ENCODE measurements around the gene RBL1.
"Not testable (repeated sequence)": the region's sequence is repeated elsewhere in the genome, so short reads cannot be mapped to it uniquely, and the experiment has no call there.

The RBL1 gene

GRCh38 chr20:37005062-37005942 is 90.5 kb downstream of the RBL1 start:
- not testable (repeated sequence) for H3K4me3 ChIP-seq (ENCODE audit: low read length); H3K27me3 ChIP-seq (ENCODE audit: control insufficient read depth, insufficient read depth, low read length); H3K4me1 ChIP-seq (ENCODE audit: control insufficient read depth, insufficient read depth, low read length); H3K36me3 ChIP-seq (ENCODE audit: control insufficient read depth, insufficient read depth, low read length); H3K9me3 ChIP-seq (ENCODE audit: control insufficient read depth, low read length); H3K9ac ChIP-seq (ENCODE audit: low read length)

- H3K36me3 ChIP-seq (ENCODE audit: control insufficient read depth, insufficient read depth, low read length) = not testable (repeated sequence)
These were observed 94.2 kb downstream of the RBL1 start for GRCh38 chr20:37001634-37002033.

GRCh38 chr20:37000171-37000570 is 95.6 kb downstream of the RBL1 start:
- not testable (repeated sequence) for H3K27me3 ChIP-seq (ENCODE audit: control insufficient read depth, insufficient read depth, low read length); H3K4me1 ChIP-seq (ENCODE audit: control insufficient read depth, insufficient read depth, low read length); H3K4me3 ChIP-seq (ENCODE audit: low read length); H3K9ac ChIP-seq (ENCODE audit: low read length); H3K9me3 ChIP-seq (ENCODE audit: control insufficient read depth, low read length); H3K36me3 ChIP-seq (ENCODE audit: control insufficient read depth, insufficient read depth, low read length)

More at GRCh38 chr20:37001634-37002033, 94.2 kb downstream of the RBL1 start:
- not testable (repeated sequence) for H3K9ac ChIP-seq (ENCODE audit: low read length); H3K4me1 ChIP-seq (ENCODE audit: control insufficient read depth, insufficient read depth, low read length); H3K27me3 ChIP-seq (ENCODE audit: control insufficient read depth, insufficient read depth, low read length); H3K4me3 ChIP-seq (ENCODE audit: low read length); H3K9me3 ChIP-seq (ENCODE audit: control insufficient read depth, low read length)

DNA sequence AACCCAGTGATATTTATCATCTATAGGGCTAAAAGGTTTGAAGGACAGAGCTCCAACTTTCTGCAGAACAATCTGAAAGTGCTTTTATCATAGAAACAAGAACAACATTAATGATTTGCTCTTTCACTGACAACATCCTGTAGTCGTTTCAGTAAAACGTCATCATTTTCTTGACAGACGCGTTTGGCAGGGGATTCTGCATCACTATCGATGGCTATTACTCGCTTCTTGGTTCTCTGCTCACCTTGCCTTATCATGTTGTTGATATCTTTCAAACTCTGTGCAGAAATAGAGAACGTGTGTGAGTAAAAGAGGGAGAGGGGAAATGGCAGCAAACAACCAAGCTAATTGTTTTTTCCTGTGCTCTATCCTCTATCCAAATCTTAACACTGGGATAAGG is 97.1 kb downstream of the RBL1 start:
- no peaks in the 10 kb centered on the region for H3K36me3 ChIP-seq (ENCODE audit: control insufficient read depth, insufficient read depth, low read length)
- no peak overlapping the region for H3K9ac ChIP-seq (ENCODE audit: low read length)
- H3K4me1 ChIP-seq (ENCODE audit: control insufficient read depth, insufficient read depth, low read length) = no peaks in the 10 kb centered on the region
- H3K27me3 ChIP-seq (ENCODE audit: control insufficient read depth, insufficient read depth, low read length) = no peaks in the 10 kb centered on the region
- H3K4me3 ChIP-seq (ENCODE audit: low read length) = no peak overlapping the region
- no peaks in the 10 kb centered on the region for H3K9me3 ChIP-seq (ENCODE audit: control insufficient read depth, low read length)

GRCh38 chr20:36997121-36997520 is 98.7 kb downstream of the RBL1 start:
- H3K9me3 ChIP-seq (ENCODE audit: control insufficient read depth, low read length) = no peaks in the 10 kb centered on the region
- no peak overlapping the region for H3K9ac ChIP-seq (ENCODE audit: low read length)
- H3K36me3 ChIP-seq (ENCODE audit: control insufficient read depth, insufficient read depth, low read length) = no peaks in the 10 kb centered on the region
- H3K4me3 ChIP-seq (ENCODE audit: low read length) = no peak overlapping the region
- no peaks in the 10 kb centered on the region for H3K27me3 ChIP-seq (ENCODE audit: control insufficient read depth, insufficient read depth, low read length)
- no peaks in the 10 kb centered on the region for H3K4me1 ChIP-seq (ENCODE audit: control insufficient read depth, insufficient read depth, low read length)

DNA sequence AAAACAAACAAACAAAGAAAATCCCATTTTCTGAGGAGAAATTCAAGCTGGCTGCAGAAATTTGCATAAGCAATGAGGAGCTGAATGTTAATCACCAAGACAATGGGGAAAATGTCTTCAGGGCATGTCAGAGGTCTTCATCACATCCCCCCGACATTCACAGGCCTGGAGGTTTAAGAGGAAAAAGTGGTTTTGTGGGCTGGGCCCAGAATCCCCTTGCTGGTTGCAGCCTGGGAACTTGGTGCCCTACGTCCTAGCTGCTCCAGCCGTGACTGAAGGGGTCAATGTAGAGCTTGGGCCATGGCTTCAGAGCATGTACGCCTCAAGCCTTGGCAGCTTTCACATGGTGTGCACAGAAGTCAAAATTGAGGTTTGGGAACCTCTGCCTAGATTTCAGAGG is 101.6 kb downstream of the RBL1 start:
- H3K9me3 ChIP-seq (ENCODE audit: control insufficient read depth, low read length); H3K4me3 ChIP-seq (ENCODE audit: low read length); H3K27me3 ChIP-seq (ENCODE audit: control insufficient read depth, insufficient read depth, low read length); H3K9ac ChIP-seq (ENCODE audit: low read length); H3K4me1 ChIP-seq (ENCODE audit: control insufficient read depth, insufficient read depth, low read length); H3K36me3 ChIP-seq (ENCODE audit: control insufficient read depth, insufficient read depth, low read length): not testable (repeated sequence)

- H3K36me3 ChIP-seq (ENCODE audit: control insufficient read depth, insufficient read depth, low read length) = no peaks in the 10 kb centered on the region
These were observed 102.9 kb downstream of the RBL1 start for GRCh38 chr20:36992802-36993334.

DNA sequence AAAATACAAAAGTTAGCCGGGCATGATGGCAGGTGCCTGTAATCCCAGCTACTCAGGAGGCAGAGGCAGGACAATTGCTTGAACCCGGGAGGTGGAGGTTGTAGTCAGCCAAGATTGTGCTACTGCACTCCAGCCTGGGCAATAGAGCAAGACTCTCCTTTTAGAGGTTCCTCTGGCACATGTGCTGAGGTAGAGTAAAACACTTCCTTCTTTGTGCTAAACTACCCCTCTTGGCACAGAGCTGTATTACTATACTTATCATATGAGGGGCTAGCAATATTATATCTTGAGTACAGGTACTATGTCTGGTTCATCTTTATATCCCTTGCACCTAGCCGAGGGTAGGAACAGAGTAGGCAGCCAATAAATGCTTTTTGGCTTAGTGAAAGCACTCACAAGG is 104.1 kb downstream of the RBL1 start:
- Histone ChIP-seq H3K4me1 (ENCODE audit: control insufficient read depth, insufficient read depth, low read length) (no peaks in the 10 kb centered on the region), H3K4me3 (ENCODE audit: low read length) (no peak overlapping the region), H3K9ac (ENCODE audit: low read length) (no peak overlapping the region), H3K36me3 (ENCODE audit: control insufficient read depth, insufficient read depth, low read length) (no peaks in the 10 kb centered on the region), H3K9me3 (ENCODE audit: control insufficient read depth, low read length) (no peaks in the 10 kb centered on the region), H3K27me3 (ENCODE audit: control insufficient read depth, insufficient read depth, low read length) (no peaks in the 10 kb centered on the region)

More at GRCh38 chr20:36992802-36993334, 102.9 kb downstream of the RBL1 start:
- Histone ChIP-seq H3K4me1 (ENCODE audit: control insufficient read depth, insufficient read depth, low read length) (no peaks in the 10 kb centered on the region), H3K9ac (ENCODE audit: low read length) (no peak overlapping the region), H3K4me3 (ENCODE audit: low read length) (no peak overlapping the region), H3K27me3 (ENCODE audit: control insufficient read depth, insufficient read depth, low read length) (no peaks in the 10 kb centered on the region), H3K9me3 (ENCODE audit: control insufficient read depth, low read length) (no peaks in the 10 kb centered on the region)

GRCh38 chr20:36989797-36990196 is 106.0 kb downstream of the RBL1 start:
- H3K36me3 ChIP-seq (ENCODE audit: control insufficient read depth, insufficient read depth, low read length) = no peaks in the 10 kb centered on the region
- H3K4me3 ChIP-seq (ENCODE audit: low read length) = no peak overlapping the region
- H3K9ac ChIP-seq (ENCODE audit: low read length) = no peak overlapping the region
- H3K9me3 ChIP-seq (ENCODE audit: control insufficient read depth, low read length) = no peaks in the 10 kb centered on the region
- H3K27me3 ChIP-seq (ENCODE audit: control insufficient read depth, insufficient read depth, low read length) = no peaks in the 10 kb centered on the region
- H3K4me1 ChIP-seq (ENCODE audit: control insufficient read depth, insufficient read depth, low read length) = no peaks in the 10 kb centered on the region

DNA sequence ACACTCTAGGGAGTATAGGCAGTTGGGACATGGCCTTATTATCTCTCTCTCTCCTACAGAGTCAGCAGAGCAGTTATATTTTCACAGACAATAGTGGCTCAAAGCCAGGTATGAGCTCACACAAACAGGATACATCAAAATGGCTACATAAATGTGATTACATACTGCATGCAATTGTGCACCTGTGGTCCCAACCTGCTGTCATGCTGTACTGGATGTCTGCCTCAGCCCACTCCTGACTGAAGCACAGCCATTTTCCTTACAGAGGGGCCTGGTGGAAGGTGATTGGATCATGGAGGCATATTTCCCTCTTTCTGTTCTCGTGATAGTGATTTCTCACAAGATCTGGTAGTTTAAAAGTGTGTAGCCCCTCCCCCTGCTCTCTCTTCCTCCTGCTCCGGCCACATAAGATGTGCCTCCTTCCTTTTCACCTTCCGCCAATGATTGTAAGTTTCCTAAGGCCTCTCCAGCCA is 107.3 kb downstream of the RBL1 start:
- H3K9me3 ChIP-seq (ENCODE audit: control insufficient read depth, low read length) = no peaks in the 10 kb centered on the region
- no peaks in the 10 kb centered on the region for H3K4me1 ChIP-seq (ENCODE audit: control insufficient read depth, insufficient read depth, low read length)
- H3K27me3 ChIP-seq (ENCODE audit: control insufficient read depth, insufficient read depth, low read length) = no peaks in the 10 kb centered on the region

DNA sequence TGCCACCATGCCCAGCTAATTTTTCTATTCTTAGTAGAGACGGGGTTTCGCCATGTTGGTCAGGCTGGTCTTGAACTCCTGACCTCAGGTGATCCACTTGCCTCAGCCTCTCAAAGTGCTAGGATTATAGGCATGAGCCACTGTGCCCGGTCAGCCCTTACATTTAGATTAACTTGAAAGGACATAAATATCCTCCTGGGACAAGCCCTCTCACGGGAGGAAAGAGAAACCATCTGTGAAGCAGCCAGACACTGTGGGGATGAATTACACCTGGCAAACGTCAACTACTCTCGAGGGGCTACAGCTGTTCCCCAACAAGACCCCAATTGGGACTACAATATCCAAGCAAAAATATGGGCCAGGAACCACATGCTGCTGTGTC is 111.5 kb downstream of the RBL1 start:
- no peak overlapping the region for H3K4me3 ChIP-seq (ENCODE audit: low read length)
- H3K36me3 ChIP-seq (ENCODE audit: control insufficient read depth, insufficient read depth, low read length) = no peaks in the 10 kb centered on the region
- H3K9ac ChIP-seq (ENCODE audit: low read length) = no peak overlapping the region
- H3K27me3 ChIP-seq (ENCODE audit: control insufficient read depth, insufficient read depth, low read length) = no peaks in the 10 kb centered on the region
- H3K4me1 ChIP-seq (ENCODE audit: control insufficient read depth, insufficient read depth, low read length) = no peaks in the 10 kb centered on the region
- H3K9me3 ChIP-seq (ENCODE audit: control insufficient read depth, low read length) = no peaks in the 10 kb centered on the region

More for the DNA sequence above, 107.3 kb downstream of the RBL1 start:
- no peak overlapping the region for H3K4me3 ChIP-seq (ENCODE audit: low read length)
- H3K9ac ChIP-seq (ENCODE audit: low read length) = no peak overlapping the region
- no peaks in the 10 kb centered on the region for H3K36me3 ChIP-seq (ENCODE audit: control insufficient read depth, insufficient read depth, low read length)

DNA sequence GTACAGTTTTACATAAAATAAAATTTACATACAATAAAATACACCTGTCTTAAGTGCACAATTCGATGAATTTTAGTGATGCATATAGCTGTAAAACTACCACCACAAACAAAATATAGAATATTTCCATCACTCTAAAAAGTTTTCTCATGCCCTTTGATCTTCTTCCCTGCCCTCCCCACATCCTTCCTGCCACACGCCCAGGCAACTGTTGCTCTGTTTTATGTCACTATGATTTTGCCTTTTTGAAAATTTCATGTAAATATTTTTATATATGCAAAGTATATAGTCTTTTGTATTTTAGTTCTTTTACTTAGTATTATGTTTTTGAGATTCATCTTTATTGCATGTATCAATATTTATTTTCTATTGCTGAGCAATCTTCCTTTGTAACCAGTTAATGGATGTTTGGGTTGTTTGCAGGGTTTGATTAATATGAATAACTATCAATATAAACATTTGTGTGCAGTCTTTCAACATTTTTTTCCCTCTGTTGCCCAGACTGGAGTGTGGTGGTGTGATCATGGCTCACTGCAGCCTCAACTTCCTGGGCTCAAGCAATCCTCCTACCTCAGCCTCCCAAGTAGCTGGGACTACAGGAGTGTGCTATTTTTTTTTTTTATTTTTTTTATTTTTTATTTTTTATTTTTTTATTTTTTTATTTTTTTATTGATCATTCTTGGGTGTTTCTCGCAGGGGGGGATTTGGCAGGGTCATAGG is 120.5 kb downstream of the RBL1 start:
- no peak overlapping the region for H3K9ac ChIP-seq (ENCODE audit: low read length)
- no peaks in the 10 kb centered on the region for H3K27me3 ChIP-seq (ENCODE audit: control insufficient read depth, insufficient read depth, low read length)
- no peaks in the 10 kb centered on the region for H3K36me3 ChIP-seq (ENCODE audit: control insufficient read depth, insufficient read depth, low read length)
- H3K9me3 ChIP-seq (ENCODE audit: control insufficient read depth, low read length) = no peaks in the 10 kb centered on the region
- no peaks in the 10 kb centered on the region for H3K4me1 ChIP-seq (ENCODE audit: control insufficient read depth, insufficient read depth, low read length)
- H3K4me3 ChIP-seq (ENCODE audit: low read length) = no peak overlapping the region
